CD4-positive, alpha-beta T cell treated with Interleukin-4 for 4 hours (primary cell): Measurements from ENCODE around the gene NUFIP2.
"Not testable (repeated sequence)": the region's sequence is repeated elsewhere in the genome, so short reads cannot be mapped to it uniquely, and the experiment has no call there.

Experiments used
- DNase-seq: peaks from one replicate; pipeline ENCODE4 v3.0.0-alpha.2; 2020

NUFIP2 gene

GRCh38 chr17:29235904-29236303 is 58.0 kb downstream of the NUFIP2 start:
- no peak for DNase-seq

GRCh38 chr17:29234972-29235371 is 59.0 kb downstream of the NUFIP2 start:
- DNase-seq = not testable (repeated sequence)

- no peak for DNase-seq
Measured at GRCh38 chr17:29233301-29233700, 60.6 kb downstream of the NUFIP2 start.

- no peak for DNase-seq
Measured at GRCh38 chr17:29225396-29225795, 68.6 kb downstream of the NUFIP2 start.

GRCh38 chr17:29221338-29221737 is 72.6 kb downstream of the NUFIP2 start:
- DNase-seq = not testable (repeated sequence)

- peak; percentile 71 for DNase-seq
Measured at GRCh38 chr17:29219378-29220047, 74.4 kb downstream of the NUFIP2 start.

GRCh38 chr17:29216856-29217255 is 77.1 kb downstream of the NUFIP2 start:
- DNase-seq = no peak

- DNase-seq = no peak
Measured at GRCh38 chr17:29216181-29216580, 77.8 kb downstream of the NUFIP2 start.

- no peak for DNase-seq
Measured at GRCh38 chr17:29215717-29216116, 78.2 kb downstream of the NUFIP2 start.

GRCh38 chr17:29215174-29215573 is 78.8 kb downstream of the NUFIP2 start:
- no peak for DNase-seq

GRCh38 chr17:29214215-29215146 is 79.5 kb downstream of the NUFIP2 start:
- DNase-seq = no peak

- no peak for DNase-seq
Measured at GRCh38 chr17:29212681-29213121, 81.2 kb downstream of the NUFIP2 start.

- no peak for DNase-seq
Measured at GRCh38 chr17:29212094-29212631, 81.8 kb downstream of the NUFIP2 start.

- no peak for DNase-seq
Measured at GRCh38 chr17:29210879-29211278, 83.1 kb downstream of the NUFIP2 start.

- no peak for DNase-seq
Measured at GRCh38 chr17:29209073-29209472, 84.9 kb downstream of the NUFIP2 start.

- no peak for DNase-seq
Measured at GRCh38 chr17:29207975-29208374, 86.0 kb downstream of the NUFIP2 start.
